GM12878 (cell line): ENCODE results near the gene ANKRD24. TPM values are rescaled to one million over a fixed set of nuclear protein-coding genes. Genes with fewer than 3 reads are reported as not detected.

Experiments used
- ATAC-seq: fragments of 200-7000 bp; cut with Tn5 transposase; 3 replicates; pipeline ENCODE4 v1.9.1; 2020; ENCODE audit warnings: mild to moderate bottlenecking, moderate library complexity
- BruUV-seq: library from RNA; stranded (reverse); fragments of 400-500 nt; replicated peaks from 2 replicates; lab custom pipeline; 2021; lab: Mats Ljungman, UMichigan
- CTCF ChIA-PET: fragments of 300-600 bp; sonication (Branson Sonifier 250); formaldehyde crosslinking; extraction: SDS; loops from one replicate; lab custom pipeline; 2021; ENCODE audit warnings: inconsistent platforms; lab: Yijun Ruan, JAX
- POLR2A ChIA-PET: fragments of 350-600 bp; formaldehyde crosslinking; extraction: SDS; loops from one replicate; lab custom pipeline; 2021; ENCODE audit warnings: inconsistent platforms; lab: Charles Lee
- RAD21 ChIA-PET: fragments of 300-600 bp; sonication (Branson Sonifier 250); formaldehyde crosslinking; loops from one replicate; lab custom pipeline; 2023; ENCODE audit warnings: antibody characterized with exemption; ENCODE audit not compliant: unreplicated experiment; lab: Charles Lee
- SMC1A ChIA-PET: fragments of 300-600 bp; sonication (Branson Sonifier 250); formaldehyde crosslinking; loops from one replicate; lab custom pipeline; 2023; ENCODE audit not compliant: unreplicated experiment, uncharacterized antibody; lab: Charles Lee
- DNase-seq: peaks from one replicate; pipeline ENCODE4 v3.0.0-alpha.2; 2011; ENCODE audit warnings: low read depth, low spot score
- FAIRE-seq: peaks from 3 replicates; lab custom pipeline; 2011; peaks lifted over from hg19 to GRCh38; lab: Jason Lieb, UNC
- H2AFZ ChIP-seq: 2 replicates; pipeline ENCODE4 v1.6.0; 2011; ENCODE audit warnings: low read depth, low read length, control low read depth; ENCODE audit not compliant: control insufficient read depth
- H3K27ac ChIP-seq: 2 replicates; pipeline ENCODE4 v1.5.1; 2011; ENCODE audit warnings: control low read depth; ENCODE audit not compliant: control insufficient read depth, insufficient read depth
- H3K27me3 ChIP-seq, 2 experiments: replicated peaks in 1 of 2; 2 replicates each; pipeline versions ENCODE4 v1.6.0 to v1.6.1; 2011; ENCODE audit warnings: low read length in 1 of 2; ENCODE audit not compliant: control insufficient read depth in 2 of 2, insufficient read depth in 2 of 2
- H3K36me3 ChIP-seq, 2 experiments: 2 replicates each; pipeline ENCODE4 v1.5.1; 2011; ENCODE audit warnings: low read length in 1 of 2; ENCODE audit not compliant: control insufficient read depth in 2 of 2, insufficient read depth in 2 of 2
- H3K4me1 ChIP-seq: 2 replicates; pipeline ENCODE4 v1.6.1; 2011; ENCODE audit warnings: mild to moderate bottlenecking, low read length, moderate library complexity, mixed read lengths; ENCODE audit not compliant: control insufficient read depth, insufficient read depth
- H3K4me2 ChIP-seq: 2 replicates; pipeline ENCODE4 v1.6.0; 2011; ENCODE audit warnings: control low read depth; ENCODE audit not compliant: control insufficient read depth, insufficient read depth
- H3K4me3 ChIP-seq: fragments of 200-600 bp; sonication (generic); 2 replicates; pipeline ENCODE4 v1.5.1; 2016
- H3K79me2 ChIP-seq: 2 replicates; pipeline ENCODE4 v1.6.0; 2011; ENCODE audit warnings: low read length; ENCODE audit not compliant: control insufficient read depth, insufficient read depth
- H3K9ac ChIP-seq: 2 replicates; pipeline ENCODE4 v1.8.0; 2011; ENCODE audit warnings: low read length, control low read depth, mixed read lengths; ENCODE audit not compliant: control insufficient read depth, insufficient read depth
- H3K9me3 ChIP-seq: replicated peaks from 3 replicates; pipeline ENCODE4 v1.5.1; 2011; ENCODE audit warnings: mild to moderate bottlenecking, low read length; ENCODE audit not compliant: control insufficient read depth, insufficient read depth
- H4K20me1 ChIP-seq: 2 replicates; pipeline ENCODE4 v1.6.0; 2011; ENCODE audit not compliant: control insufficient read depth, insufficient read depth
- BCL11A ChIP-seq: IDR thresholded peaks from 2 replicates; pipeline ENCODE4 v1.6.1; 2011; ENCODE audit warnings: low read depth, low read length
- BHLHE40 ChIP-seq, 2 experiments: fragments of 450-650 bp in 1 of 2; IDR thresholded peaks; 2 replicates each; pipeline ENCODE4 v1.6.1; 2011 to 2017; ENCODE audit warnings: low read depth in 2 of 2, borderline replicate concordance in 1 of 2, improper control_type of control experiment in 1 of 2, low read length in 1 of 2, mild to moderate bottlenecking in 1 of 2
- BMI1 ChIP-seq: fragments of 450-650 bp; IDR thresholded peaks from 2 replicates; pipeline ENCODE4 v1.6.1; 2016; ENCODE audit warnings: mild to moderate bottlenecking, moderate library complexity, borderline replicate concordance
- E4F1 ChIP-seq: fragments of 450-650 bp; IDR thresholded peaks from 2 replicates; pipeline ENCODE4 v1.6.1; 2018; ENCODE audit warnings: borderline replicate concordance, mild to moderate bottlenecking; ENCODE audit not compliant: partially characterized antibody
- FOS ChIP-seq: IDR thresholded peaks from 3 replicates; pipeline ENCODE4 v1.6.1; 2011; ENCODE audit warnings: borderline replicate concordance; ENCODE audit not compliant: insufficient read length; ENCODE audit errors: extremely low read depth
- HDAC6 ChIP-seq: fragments of 200-600 bp; sonication (generic); IDR thresholded peaks from one replicate; pipeline ENCODE4 v1.8.0; 2017; ENCODE audit warnings: antibody characterized with exemption; ENCODE audit not compliant: unreplicated experiment
- HDGF ChIP-seq: fragments of 450-650 bp; IDR thresholded peaks from 2 replicates; pipeline ENCODE4 v1.6.1; 2016; ENCODE audit warnings: antibody characterized with exemption
- HSF1 ChIP-seq: fragments of 150-350 bp; IDR thresholded peaks from 2 replicates; pipeline ENCODE4 v1.6.1; 2014; ENCODE audit warnings: mild to moderate bottlenecking, low read depth, low read length
- STAT1 ChIP-seq: fragments of 450-650 bp; conservative IDR thresholded peaks from 2 replicates; pipeline ENCODE4 v1.6.1; 2014; ENCODE audit warnings: antibody characterized with exemption, mild to moderate bottlenecking
- SUPT20H ChIP-seq: IDR thresholded peaks from 2 replicates; pipeline ENCODE4 v1.6.1; 2011; ENCODE audit warnings: low read depth, mild to moderate bottlenecking, low read length, moderate library complexity, borderline replicate concordance; ENCODE audit not compliant: control insufficient read depth
- TARDBP ChIP-seq: IDR thresholded peaks from 2 replicates; pipeline ENCODE4 v1.6.1; 2016; ENCODE audit warnings: borderline replicate concordance
- YBX1 ChIP-seq: fragments of 450-650 bp; IDR thresholded peaks from 2 replicates; pipeline ENCODE4 v1.6.1; 2016; ENCODE audit warnings: antibody characterized with exemption
- ZNF217 ChIP-seq: fragments of 450-650 bp; IDR thresholded peaks from 2 replicates; pipeline ENCODE4 v1.6.1; 2017; ENCODE audit warnings: antibody characterized with exemption, mild to moderate bottlenecking
- ZNF274 ChIP-seq: IDR thresholded peaks from one replicate; pipeline ENCODE4 v1.8.0; 2011; ENCODE audit not compliant: insufficient read length, insufficient read depth
- ZNF622 ChIP-seq: fragments of 450-650 bp; IDR thresholded peaks from 2 replicates; pipeline ENCODE4 v1.6.1; 2017; ENCODE audit warnings: mild to moderate bottlenecking, inconsistent platforms
- WGBS: methylation state at CpG from one replicate; pipeline ENCODE4 v1.1.6; 2016; ENCODE audit warnings: low lambda C conversion rate; ENCODE audit not compliant: insufficient replicate concordance, insufficient coverage; ENCODE audit errors: missing lambda C conversion rate; 5-methylcytosine and 5-hydroxymethylcytosine counted together
- in situ Hi-C: fragments of 300-500 bp; cut with MboI; formaldehyde crosslinking; loops from 9 replicates; pipeline ENCODE4 v1.14.3; 2018; ENCODE audit warnings: mixed read lengths
- intact Hi-C: fragments of 100-400 bp; cut with micrococcal nuclease; formaldehyde crosslinking; loops from one replicate; pipeline ENCODE4 v1.14.2; 2022; ENCODE audit not compliant: unreplicated experiment
- polyA plus RNA-seq, 11 experiments: library from polyadenylated mRNA; depleted of rRNA in 4 of 11; unstranded in 6 of 11; stranded (reverse) in 5 of 11; fragments of >200 nt; fragmentation: Nextera tagmentation in 4 of 11; fragmentation: Illumina TruSeq in 1 of 11; extraction: Ambion mirVana in 4 of 11; extraction: Trizol in 1 of 11; gene quantifications; 1 replicate in 1 of 11; 2 replicates in 10 of 11; pipeline versions ENCODE4 v1.2.1 to v1.2.3, GENCODE V29; 2011 to 2016; ENCODE audit warnings: inconsistent platforms in 2 of 11, missing spikeins in 2 of 11, low read depth in 1 of 11
- total RNA-seq, 4 experiments: library from RNA; depleted of rRNA in 3 of 4; stranded (reverse); fragments of >200 nt in 3 of 4; fragmentation: Illumina TruSeq in 1 of 4; extraction: Trizol in 1 of 4; gene quantifications; 2 replicates each; pipeline versions ENCODE4 v1.2.1 to v1.2.3, GENCODE V29; 2013 to 2021

The ANKRD24 gene
- total and polyA plus RNA-seq, 10 of the 15 experiments (the other 5 are each of a cell fraction or from before 2014, with no cell fraction given) = 0.02 to 0.59 (median 0.35) TPM; not detected in 1

DNA sequence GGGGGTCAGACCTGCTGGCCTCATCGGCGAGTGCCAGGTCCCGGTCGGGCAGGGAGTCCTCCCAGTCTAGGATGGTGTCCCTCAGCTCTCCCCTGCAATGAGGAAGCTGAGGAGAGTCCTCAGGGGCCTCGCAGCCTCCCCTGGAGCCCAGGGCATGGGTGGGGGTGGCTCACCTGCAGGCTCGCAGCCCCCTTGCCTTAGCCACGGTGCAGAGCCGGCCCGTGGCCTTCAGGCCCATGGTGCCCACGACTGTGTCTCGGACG, 6.9 kb upstream of the ANKRD24 start:
- Histone ChIP-seq H3K4me3 (no peak overlapping the region), H3K9me3 (no peaks in the 10 kb centered on the region), H4K20me1 (no peaks in the 10 kb centered on the region), H3K9ac (no peak overlapping the region), H2AFZ (no peak overlapping the region), H3K27ac (no peak overlapping the region), H3K79me2 (no peaks in the 10 kb centered on the region; the same call in none of the 2 replicates), H3K36me3 (peaks cover 0 to 4% of the 10 kb centered on the region in 2 experiments; a peak in 2 of 4 replicates), H3K4me1 (peaks cover 4% of the 10 kb centered on the region), H3K4me2 (no peak overlapping the region), H3K27me3 (no peaks in the 10 kb centered on the region)
- 93% methylated on average over 12 of the region's 12 CpGs for WGBS
- SMC1A ChIA-PET = no interaction called here
- CTCF ChIA-PET = no interaction called here
- in situ Hi-C loops = no loop called here
- BruUV-seq = no TSS peak
- DNase-seq (no peak), FAIRE-seq (no peak), ATAC-seq (no peak)
- POLR2A ChIA-PET = no interaction called here
- no peak for TF ChIP-seq BCL11A
- TF ChIP-seq ZNF217 = no peak
- TF ChIP-seq HSF1 = no peak
- no peak for TF ChIP-seq SUPT20H
- TF ChIP-seq E4F1 = no peak
- TF ChIP-seq HDGF = no peak
- TF ChIP-seq BMI1 = no peak
- no peak for TF ChIP-seq STAT1
- TF ChIP-seq BHLHE40 (IDR thresholded peaks at IDR 0.05; ENCODE audit: borderline replicate concordance in 1 of 2, low read depth in 2 of 2, low read length in 1 of 2) = no peak
- no peak for TF ChIP-seq FOS
- TF ChIP-seq ZNF274 = no peak
- no peak for TF ChIP-seq YBX1
- TF ChIP-seq HDAC6 = no peak
- no peak for TF ChIP-seq TARDBP
- TF ChIP-seq ZNF622 = no peak
- intact Hi-C loops = no loop called here
- RAD21 ChIA-PET = no interaction called here
